ENCODE data around the gene KDM8.

KDM8 gene

DNA sequence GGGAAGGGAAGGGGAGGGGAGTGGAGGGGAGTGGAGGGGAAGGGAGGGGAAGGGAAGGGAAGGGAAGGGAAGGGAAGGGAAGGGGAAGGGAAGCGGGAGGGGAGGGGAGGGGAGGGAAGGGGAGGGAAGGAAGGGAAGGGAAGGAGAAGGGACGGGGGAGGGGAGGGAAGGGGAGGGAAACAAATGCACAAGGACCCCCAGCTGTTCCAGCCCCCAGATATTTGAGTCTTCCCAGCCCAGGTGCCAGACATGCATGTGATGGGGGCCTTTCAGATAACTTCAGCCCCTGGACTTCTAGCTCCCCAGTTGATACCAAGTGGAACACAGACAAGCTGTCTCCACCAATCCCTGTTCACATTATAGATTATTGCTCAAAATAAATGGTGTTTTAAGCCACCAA lies 14.7 kb upstream of the KDM8 start:
- ATAC-seq, result no peak
- TF ChIP-seq ISL1 (CRISPR knock-in tag; IDR thresholded peaks at IDR 0.05) (no peak), TCF4 (CRISPR knock-in tag; IDR thresholded peaks at IDR 0.05; ENCODE audit: borderline replicate concordance) (no peak), CSDC2 (CRISPR knock-in tag; IDR thresholded peaks at IDR 0.05) (no peak), BACH2 (CRISPR knock-in tag; IDR thresholded peaks at IDR 0.05; ENCODE audit: borderline replicate concordance) (no peak), ZNF70 (CRISPR knock-in tag; IDR thresholded peaks at IDR 0.05) (no peak), TSHZ2 (CRISPR knock-in tag; IDR thresholded peaks at IDR 0.05) (no peak), ZFP30 (CRISPR knock-in tag; IDR thresholded peaks at IDR 0.05) (no peak), CREB5 (CRISPR knock-in tag; IDR thresholded peaks at IDR 0.05; ENCODE audit: low read depth) (no peak), GLIS3 (CRISPR knock-in tag; IDR thresholded peaks at IDR 0.05) (no peak), ESRRG (CRISPR knock-in tag; IDR thresholded peaks at IDR 0.05) (no peak), ZNF8 (CRISPR knock-in tag; IDR thresholded peaks at IDR 0.05) (no peak), PPARA (CRISPR knock-in tag; IDR thresholded peaks at IDR 0.05; ENCODE audit: borderline replicate concordance) (no peak), ZC3H10 (CRISPR knock-in tag; IDR thresholded peaks at IDR 0.05) (no peak), TOX (CRISPR knock-in tag; IDR thresholded peaks at IDR 0.05; ENCODE audit: borderline replicate concordance) (no peak), ZFP3 (CRISPR knock-in tag; IDR thresholded peaks at IDR 0.05) (no peak), RARB (CRISPR knock-in tag; IDR thresholded peaks at IDR 0.05) (no peak), SNAI2 (CRISPR knock-in tag; IDR thresholded peaks at IDR 0.05) (no peak), ARNTL (CRISPR knock-in tag; IDR thresholded peaks at IDR 0.05; ENCODE audit: borderline replicate concordance, low read depth) (no peak)
- TF ChIP-seq, protein P1, sequence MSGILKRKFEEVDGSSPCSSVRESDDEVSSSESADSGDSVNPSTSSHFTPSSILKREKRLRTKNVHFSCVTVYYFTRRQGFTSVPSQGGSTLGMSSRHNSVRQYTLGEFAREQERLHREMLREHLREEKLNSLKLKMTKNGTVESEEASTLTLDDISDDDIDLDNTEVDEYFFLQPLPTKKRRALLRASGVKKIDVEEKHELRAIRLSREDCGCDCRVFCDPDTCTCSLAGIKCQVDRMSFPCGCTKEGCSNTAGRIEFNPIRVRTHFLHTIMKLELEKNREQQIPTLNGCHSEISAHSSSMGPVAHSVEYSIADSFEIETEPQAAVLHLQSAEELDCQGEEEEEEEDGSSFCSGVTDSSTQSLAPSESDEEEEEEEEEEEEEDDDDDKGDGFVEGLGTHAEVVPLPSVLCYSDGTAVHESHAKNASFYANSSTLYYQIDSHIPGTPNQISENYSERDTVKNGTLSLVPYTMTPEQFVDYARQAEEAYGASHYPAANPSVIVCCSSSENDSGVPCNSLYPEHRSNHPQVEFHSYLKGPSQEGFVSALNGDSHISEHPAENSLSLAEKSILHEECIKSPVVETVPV (CRISPR knock-in tag; IDR thresholded peaks at IDR 0.05), result no peak
- TF ChIP-seq, protein P2, sequence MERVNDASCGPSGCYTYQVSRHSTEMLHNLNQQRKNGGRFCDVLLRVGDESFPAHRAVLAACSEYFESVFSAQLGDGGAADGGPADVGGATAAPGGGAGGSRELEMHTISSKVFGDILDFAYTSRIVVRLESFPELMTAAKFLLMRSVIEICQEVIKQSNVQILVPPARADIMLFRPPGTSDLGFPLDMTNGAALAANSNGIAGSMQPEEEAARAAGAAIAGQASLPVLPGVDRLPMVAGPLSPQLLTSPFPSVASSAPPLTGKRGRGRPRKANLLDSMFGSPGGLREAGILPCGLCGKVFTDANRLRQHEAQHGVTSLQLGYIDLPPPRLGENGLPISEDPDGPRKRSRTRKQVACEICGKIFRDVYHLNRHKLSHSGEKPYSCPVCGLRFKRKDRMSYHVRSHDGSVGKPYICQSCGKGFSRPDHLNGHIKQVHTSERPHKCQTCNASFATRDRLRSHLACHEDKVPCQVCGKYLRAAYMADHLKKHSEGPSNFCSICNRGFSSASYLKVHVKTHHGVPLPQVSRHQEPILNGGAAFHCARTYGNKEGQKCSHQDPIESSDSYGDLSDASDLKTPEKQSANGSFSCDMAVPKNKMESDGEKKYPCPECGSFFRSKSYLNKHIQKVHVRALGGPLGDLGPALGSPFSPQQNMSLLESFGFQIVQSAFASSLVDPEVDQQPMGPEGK (CRISPR knock-in tag; IDR thresholded peaks at IDR 0.05; ENCODE audit: borderline replicate concordance), result no peak

GRCh38 chr16:27189335-27189972 lies 13.9 kb upstream of the KDM8 start:
- ATAC-seq, result no peak
- TF ChIP-seq ESRRG (CRISPR knock-in tag; IDR thresholded peaks at IDR 0.05) (no peak), BACH2 (CRISPR knock-in tag; IDR thresholded peaks at IDR 0.05; ENCODE audit: borderline replicate concordance) (no peak), ZFP3 (CRISPR knock-in tag; IDR thresholded peaks at IDR 0.05) (no peak), CSDC2 (CRISPR knock-in tag; IDR thresholded peaks at IDR 0.05) (no peak)

- ATAC-seq, result no peak
- no peak for TF ChIP-seq TCF4 (CRISPR knock-in tag; IDR thresholded peaks at IDR 0.05; ENCODE audit: borderline replicate concordance)
- TF ChIP-seq SNAI2 (CRISPR knock-in tag; IDR thresholded peaks at IDR 0.05), result no peak
- TF ChIP-seq TOX (CRISPR knock-in tag; IDR thresholded peaks at IDR 0.05; ENCODE audit: borderline replicate concordance), result no peak
- no peak for TF ChIP-seq ISL1 (CRISPR knock-in tag; IDR thresholded peaks at IDR 0.05)
- TF ChIP-seq RARB (CRISPR knock-in tag; IDR thresholded peaks at IDR 0.05), result no peak
- no peak for TF ChIP-seq ESRRG (CRISPR knock-in tag; IDR thresholded peaks at IDR 0.05)
- no peak for TF ChIP-seq ZNF8 (CRISPR knock-in tag; IDR thresholded peaks at IDR 0.05)
- TF ChIP-seq PPARA (CRISPR knock-in tag; IDR thresholded peaks at IDR 0.05; ENCODE audit: borderline replicate concordance), result no peak
- no peak for TF ChIP-seq ZC3H10 (CRISPR knock-in tag; IDR thresholded peaks at IDR 0.05)
These were observed 12.9 kb upstream of the KDM8 start for GRCh38 chr16:27190316-27190871.

Measured in SK-N-SH treated with all-trans-retinoic acid at 6 μM for 48 hours (cell line).